ENCODE measurements around the gene GPR146. TPM values are rescaled to one million over a fixed set of nuclear protein-coding genes. Genes with fewer than 3 reads are reported as not detected.

Gene GPR146
- total and polyA plus RNA-seq, 2 experiments from 2014 or later: 4.3 to 9.7 TPM

DNA sequence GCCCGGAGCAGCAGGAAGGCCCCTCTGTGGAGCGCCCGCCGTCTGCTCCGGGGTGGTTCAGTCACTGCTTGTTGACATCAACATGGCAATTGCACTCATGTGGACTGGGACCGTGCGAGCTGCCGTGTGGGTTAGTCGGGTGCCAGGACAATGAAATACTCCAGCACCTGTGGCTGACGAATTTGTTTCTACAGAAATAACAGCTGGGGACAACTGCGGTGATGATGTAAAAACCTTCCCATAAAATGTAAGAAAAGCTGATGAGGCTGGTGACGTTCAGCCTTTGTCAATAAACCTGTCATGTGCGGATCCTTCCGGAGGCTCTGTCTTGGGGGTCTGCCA lies 49.1 kb downstream of the GPR146 start:
- Histone ChIP-seq H3K79me2 (ENCODE audit: insufficient read depth) (no peaks in the 10 kb centered on the region), H3K4me3 (no peak overlapping the region), H3K36me3 (ENCODE audit: low read depth) (no peaks in the 10 kb centered on the region), H3K9me2 (ENCODE audit: insufficient read depth) (no peaks in the 10 kb centered on the region), H3K27me3 (replicated peaks; ENCODE audit: insufficient read depth) (no peaks in the 10 kb centered on the region), H4K20me1 (ENCODE audit: insufficient read depth) (no peaks in the 10 kb centered on the region), H3F3A (ENCODE audit: insufficient read depth) (peaks cover 3% of the 10 kb centered on the region; the same call in 1 of the 2 replicates), H3K9ac (no peak overlapping the region), H3K4me1 (ENCODE audit: insufficient read depth) (peaks cover 8% of the 10 kb centered on the region), H3K4me2 (ENCODE audit: unreplicated experiment) (no peak overlapping the region), H3K27ac (no peak overlapping the region), H3K9me3 (ENCODE audit: low read depth) (no peaks in the 10 kb centered on the region), H2AFZ (no peak overlapping the region)
- in situ Hi-C loops (cut with MboI): no loop called here
- no peak for DNase-seq
- 90% methylated on average over 14 of the region's 14 CpGs for WGBS, 2 experiments (ENCODE audit: low coverage in 1 of 2, low lambda C conversion rate in 2 of 2, missing lambda C conversion rate in 2 of 2)
- TF ChIP-seq EZH2phosphoT487 (IDR thresholded peaks at IDR 0.05; ENCODE audit: insufficient read depth, low read depth): no peak
- TF ChIP-seq EZH2 (IDR thresholded peaks at IDR 0.05; ENCODE audit: insufficient read depth, poor library complexity, severe bottlenecking): no peak

DNA sequence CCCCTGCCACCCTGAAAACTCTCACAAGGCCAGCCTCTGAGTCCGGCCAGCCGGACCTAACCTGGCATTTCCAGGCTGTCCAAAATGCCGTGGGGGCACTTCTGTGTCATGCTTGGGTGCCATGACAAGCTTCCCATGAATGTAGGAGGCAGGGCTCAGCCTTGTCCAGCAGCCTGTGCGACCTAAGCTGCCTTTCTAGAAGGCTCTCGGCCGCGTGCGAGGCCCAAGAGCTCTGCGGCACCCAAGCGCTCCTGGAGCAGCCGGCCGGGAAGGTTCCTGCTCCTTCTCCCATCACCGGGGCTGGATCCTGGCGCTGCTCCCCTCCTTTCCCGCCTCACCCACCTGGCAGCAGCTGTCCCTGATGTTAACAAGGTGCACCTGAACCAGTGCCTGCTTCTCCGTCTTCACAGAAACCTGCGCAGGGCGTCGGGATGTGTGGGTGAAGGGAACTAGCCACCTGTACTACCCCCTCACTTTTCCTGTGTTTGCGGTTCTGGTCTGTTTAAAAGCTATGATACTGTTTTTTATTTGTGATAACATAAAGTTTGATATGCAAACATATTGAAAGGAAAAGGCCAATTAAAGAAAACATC lies 49.7 kb downstream of the GPR146 start:
- in situ Hi-C loops (cut with MboI): no loop called here
- WGBS, 2 experiments (ENCODE audit: low coverage in 1 of 2, low lambda C conversion rate in 2 of 2, missing lambda C conversion rate in 2 of 2): 88 to 94% methylated on average over 20 of the region's 20 CpGs
- no peak overlapping the region for H3K4me2 ChIP-seq (ENCODE audit: unreplicated experiment)

DNA sequence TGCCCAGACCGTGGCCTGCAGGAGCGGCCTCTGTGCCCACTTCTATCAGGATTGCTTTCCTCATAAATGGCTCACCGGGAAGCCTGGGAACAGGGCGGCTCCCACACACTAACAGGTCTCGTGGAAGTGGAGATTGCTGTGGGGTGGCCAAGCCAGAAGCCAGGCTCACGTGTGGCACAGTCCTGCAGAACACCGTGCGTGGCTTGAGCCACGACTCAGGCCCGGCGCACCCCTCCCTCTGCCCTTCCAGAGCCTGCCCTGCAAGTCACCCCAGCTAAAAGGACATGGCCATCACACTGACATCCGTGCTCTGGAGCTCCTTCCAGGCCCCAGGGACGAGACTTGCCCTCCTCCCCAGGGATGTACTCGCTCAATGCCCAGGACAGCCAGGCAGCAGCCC lies 50.5 kb downstream of the GPR146 start:
- no peaks in the 10 kb centered on the region for H3K4me1 ChIP-seq (ENCODE audit: insufficient read depth)
- DNase-seq: no peak
- no peaks in the 10 kb centered on the region for H3K9me2 ChIP-seq (ENCODE audit: insufficient read depth)
- TF ChIP-seq EZH2 (IDR thresholded peaks at IDR 0.05; ENCODE audit: insufficient read depth, poor library complexity, severe bottlenecking) (no peak), EZH2phosphoT487 (IDR thresholded peaks at IDR 0.05; ENCODE audit: insufficient read depth, low read depth) (no peak)
- no peak overlapping the region for H3K9ac ChIP-seq
- H3F3A ChIP-seq (ENCODE audit: insufficient read depth): no peaks in the 10 kb centered on the region
- H3K27ac ChIP-seq: no peak overlapping the region
- H3K36me3 ChIP-seq (ENCODE audit: low read depth): no peaks in the 10 kb centered on the region
- no peak overlapping the region for H2AFZ ChIP-seq
- H4K20me1 ChIP-seq (ENCODE audit: insufficient read depth): no peaks in the 10 kb centered on the region
- H3K79me2 ChIP-seq (ENCODE audit: insufficient read depth): no peaks in the 10 kb centered on the region
- no peak overlapping the region for H3K4me3 ChIP-seq
- in situ Hi-C loops (cut with MboI): no loop called here
- no peaks in the 10 kb centered on the region for H3K27me3 ChIP-seq (replicated peaks; ENCODE audit: insufficient read depth)
- no peak overlapping the region for H3K4me2 ChIP-seq (ENCODE audit: unreplicated experiment)
- no peaks in the 10 kb centered on the region for H3K9me3 ChIP-seq (ENCODE audit: low read depth)
- 80% methylated on average over 12 to 14 of the region's 14 CpGs for WGBS, 2 experiments (ENCODE audit: low coverage in 1 of 2, low lambda C conversion rate in 2 of 2, missing lambda C conversion rate in 2 of 2)

More for the DNA sequence above, 49.7 kb downstream of the GPR146 start:
- Histone ChIP-seq H3K27ac (no peak overlapping the region), H3K4me3 (no peak overlapping the region), H3K9me3 (ENCODE audit: low read depth) (no peaks in the 10 kb centered on the region), H2AFZ (no peak overlapping the region), H3K9me2 (ENCODE audit: insufficient read depth) (no peaks in the 10 kb centered on the region), H3K36me3 (ENCODE audit: low read depth) (no peaks in the 10 kb centered on the region), H3K9ac (no peak overlapping the region), H3K27me3 (replicated peaks; ENCODE audit: insufficient read depth) (no peaks in the 10 kb centered on the region), H3F3A (ENCODE audit: insufficient read depth) (no peaks in the 10 kb centered on the region), H3K4me1 (ENCODE audit: insufficient read depth) (peaks cover 3% of the 10 kb centered on the region), H3K79me2 (ENCODE audit: insufficient read depth) (no peaks in the 10 kb centered on the region), H4K20me1 (ENCODE audit: insufficient read depth) (no peaks in the 10 kb centered on the region)
- no peak for TF ChIP-seq EZH2 (IDR thresholded peaks at IDR 0.05; ENCODE audit: insufficient read depth, poor library complexity, severe bottlenecking)
- no peak for TF ChIP-seq EZH2phosphoT487 (IDR thresholded peaks at IDR 0.05; ENCODE audit: insufficient read depth, low read depth)
- DNase-seq: no peak

DNA sequence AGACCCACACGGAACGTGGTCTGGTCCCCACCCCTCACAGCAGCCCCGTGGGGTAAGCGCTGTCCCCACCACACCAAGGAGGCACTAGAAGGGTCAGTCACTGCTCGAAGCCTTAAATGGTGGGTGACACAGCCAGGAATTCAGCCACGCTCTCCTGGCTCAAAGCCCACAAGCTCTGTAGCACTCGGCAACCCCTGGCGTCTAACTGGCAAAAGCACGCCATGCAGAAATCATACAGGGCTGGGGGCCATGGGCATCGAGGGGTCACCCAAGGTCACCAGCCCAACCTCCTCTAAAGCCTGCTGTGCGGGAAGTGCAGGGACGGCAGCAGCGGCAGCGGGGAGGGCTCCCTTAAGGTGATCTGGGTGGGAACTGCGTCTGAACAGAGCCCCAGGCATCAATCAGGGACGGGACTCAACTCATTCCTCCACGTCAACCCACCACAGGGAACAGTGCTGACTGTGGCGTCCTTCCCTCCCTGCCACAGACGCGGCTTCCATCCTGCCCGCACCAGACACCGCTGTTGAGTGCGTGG lies 51.3 kb downstream of the GPR146 start:
- Histone ChIP-seq H4K20me1 (ENCODE audit: insufficient read depth) (no peaks in the 10 kb centered on the region), H3K9ac (no peak overlapping the region), H3K27me3 (replicated peaks; ENCODE audit: insufficient read depth) (no peaks in the 10 kb centered on the region), H2AFZ (no peak overlapping the region), H3K27ac (no peak overlapping the region), H3F3A (ENCODE audit: insufficient read depth) (no peaks in the 10 kb centered on the region), H3K4me1 (ENCODE audit: insufficient read depth) (no peaks in the 10 kb centered on the region), H3K4me3 (no peak overlapping the region), H3K9me2 (ENCODE audit: insufficient read depth) (no peaks in the 10 kb centered on the region), H3K9me3 (ENCODE audit: low read depth) (no peaks in the 10 kb centered on the region), H3K36me3 (ENCODE audit: low read depth) (no peaks in the 10 kb centered on the region), H3K79me2 (ENCODE audit: insufficient read depth) (no peaks in the 10 kb centered on the region), H3K4me2 (ENCODE audit: unreplicated experiment) (no peak overlapping the region)
- DNase-seq: no peak
- WGBS, 2 experiments (ENCODE audit: low coverage in 1 of 2, low lambda C conversion rate in 2 of 2, missing lambda C conversion rate in 2 of 2): 90% methylated on average over 23 of the region's 23 CpGs
- in situ Hi-C loops (cut with MboI): no loop called here
- TF ChIP-seq EZH2 (IDR thresholded peaks at IDR 0.05; ENCODE audit: insufficient read depth, poor library complexity, severe bottlenecking) (no peak), EZH2phosphoT487 (IDR thresholded peaks at IDR 0.05; ENCODE audit: insufficient read depth, low read depth) (no peak)

Measured in GM23248 (cell line).